GM18517 (cell line): Measurements from ENCODE around the gene NPDC1.

Experiments
- ATAC-seq: cut with Tn5 transposase; IDR thresholded peaks from one replicate; pipeline ENCODE4 v1.9.1; 2021; ENCODE audit warnings: mild to moderate bottlenecking, moderate library complexity; ENCODE audit not compliant: unreplicated experiment

Gene NPDC1

DNA sequence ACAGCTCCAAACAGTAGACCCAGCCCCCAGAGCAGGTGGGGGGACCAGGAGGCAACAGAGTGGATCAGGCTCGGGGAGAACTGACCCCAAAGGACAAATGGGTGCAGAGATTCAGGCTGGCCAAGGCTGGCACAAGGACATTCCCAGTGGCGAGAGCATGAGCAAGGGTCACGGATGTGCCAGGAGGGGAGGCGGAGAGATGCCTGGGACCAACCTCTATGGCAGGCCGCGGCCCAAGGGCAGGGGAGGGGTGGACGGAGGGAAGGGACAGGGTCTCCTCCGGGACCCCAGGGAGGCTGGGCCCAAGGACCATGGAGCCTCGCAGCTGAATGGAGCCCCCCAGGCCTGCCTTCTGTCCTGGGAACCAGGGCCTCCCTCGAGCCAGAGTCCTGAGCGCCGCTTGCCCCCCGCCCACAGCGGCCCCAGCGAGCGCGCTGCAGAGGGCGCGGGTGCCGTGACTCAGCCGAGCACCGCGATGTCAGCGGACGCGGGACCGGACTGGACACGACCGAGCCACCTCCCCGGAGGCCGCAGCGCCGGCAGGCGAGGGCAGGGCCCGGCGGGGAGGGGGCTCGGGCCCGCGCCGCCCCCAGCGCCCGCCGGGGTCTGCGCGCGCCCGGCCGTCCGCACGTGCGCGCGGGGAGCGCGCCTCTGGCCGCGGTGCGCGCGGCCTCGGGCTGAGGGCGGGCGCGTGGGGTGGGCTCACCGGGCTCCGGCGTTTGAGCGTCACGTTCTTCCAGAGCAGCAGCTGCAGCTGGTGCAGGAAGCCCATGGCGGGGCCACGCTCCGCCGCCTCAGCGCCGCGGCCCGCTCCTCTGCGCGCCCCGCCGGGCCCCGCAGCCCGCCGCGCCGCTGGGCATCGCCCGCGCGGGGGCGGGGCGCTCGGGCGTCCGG, 18.4 kb downstream of the NPDC1 start, which contains the start of gene ABCA2:
ABCA2 (minus strand) TSS at position 869 of the 894 bp plus-strand sequence; CDS start at position 772, 97 bp downstream.
- ATAC-seq, result no peak

DNA sequence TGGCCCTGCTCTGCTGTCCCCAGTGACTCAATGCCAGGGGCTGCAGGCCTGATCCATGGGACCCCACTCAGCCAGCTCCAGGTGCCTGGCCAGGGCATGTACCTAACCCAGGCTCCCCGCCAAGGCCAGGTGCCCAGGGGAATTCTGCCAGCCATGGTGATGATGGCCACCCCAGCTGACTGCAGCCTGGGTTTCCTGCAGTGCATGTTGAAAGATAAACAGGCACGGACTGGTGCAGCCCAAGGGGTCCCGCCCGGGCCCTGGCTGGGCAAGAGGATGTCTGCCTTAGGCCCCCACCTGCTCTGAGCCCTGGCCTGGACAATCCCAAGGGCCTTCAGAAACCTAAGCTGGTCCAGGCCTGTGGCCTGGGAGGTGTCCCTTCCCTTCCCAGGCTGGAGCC, 19.1 kb downstream of the NPDC1 start:
- ATAC-seq, result no peak

DNA sequence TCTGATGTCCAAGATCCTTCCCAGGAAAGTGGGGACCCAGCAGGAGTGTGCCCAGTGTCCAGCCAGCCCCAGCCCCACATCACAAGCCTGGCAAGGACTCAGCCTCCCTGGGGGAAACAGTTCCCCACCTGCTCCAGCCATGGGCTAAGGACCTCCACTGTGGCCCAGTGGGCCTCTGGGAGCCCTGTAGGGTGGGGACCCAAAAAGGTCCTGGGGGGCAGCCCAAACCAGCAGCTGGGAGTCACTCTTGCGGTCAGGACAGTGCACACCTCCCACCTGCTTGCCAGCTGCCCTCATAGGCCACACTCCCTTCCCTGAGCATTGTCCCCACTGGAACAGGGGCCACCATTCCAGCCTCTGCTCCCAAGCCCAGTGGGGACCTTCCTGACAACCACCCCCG, 19.6 kb downstream of the NPDC1 start:
- no peak for ATAC-seq

DNA sequence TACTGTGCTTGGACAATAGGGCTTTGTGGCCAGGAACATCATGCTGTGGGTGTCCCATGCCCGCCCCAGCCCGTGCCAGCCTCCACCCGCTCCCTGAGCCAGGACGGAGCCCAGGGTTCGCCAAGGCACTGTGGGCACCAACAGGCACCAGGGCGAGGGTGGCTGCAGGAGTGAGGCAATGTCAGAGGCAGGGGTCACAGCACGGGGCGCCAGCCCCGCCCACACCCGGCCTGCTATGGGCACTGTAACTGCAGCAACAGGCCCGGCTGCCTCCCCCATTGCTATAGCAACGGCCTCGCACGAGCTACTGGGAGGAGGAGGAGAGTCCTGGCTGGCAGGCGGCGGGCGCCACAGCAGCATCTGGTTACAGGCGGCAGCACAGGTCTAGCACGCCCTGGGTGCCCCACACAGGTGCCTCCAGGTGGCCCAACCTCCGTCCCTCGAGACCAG, 20.4 kb downstream of the NPDC1 start:
- no peak for ATAC-seq

DNA sequence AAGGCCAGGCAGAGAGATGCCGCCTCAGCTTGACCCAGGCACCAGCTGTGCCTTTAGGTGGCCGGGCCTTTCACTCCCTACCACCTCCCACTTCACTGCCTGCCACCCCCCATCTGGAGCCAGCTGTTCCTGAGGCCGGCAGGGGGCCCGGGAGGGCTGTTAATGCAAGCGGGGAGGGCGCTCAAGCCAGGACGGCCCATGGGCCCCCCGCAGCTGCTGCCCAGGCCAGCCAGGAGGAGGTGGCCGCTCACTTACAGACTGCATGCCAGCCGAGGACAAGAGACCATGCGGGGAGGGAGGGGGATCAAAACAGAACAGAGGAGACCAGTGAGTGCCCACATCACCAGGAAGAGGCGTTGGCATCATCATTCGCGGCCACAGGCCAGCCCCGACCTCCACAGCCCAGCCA, 22.4 kb downstream of the NPDC1 start:
- ATAC-seq, result no peak

DNA sequence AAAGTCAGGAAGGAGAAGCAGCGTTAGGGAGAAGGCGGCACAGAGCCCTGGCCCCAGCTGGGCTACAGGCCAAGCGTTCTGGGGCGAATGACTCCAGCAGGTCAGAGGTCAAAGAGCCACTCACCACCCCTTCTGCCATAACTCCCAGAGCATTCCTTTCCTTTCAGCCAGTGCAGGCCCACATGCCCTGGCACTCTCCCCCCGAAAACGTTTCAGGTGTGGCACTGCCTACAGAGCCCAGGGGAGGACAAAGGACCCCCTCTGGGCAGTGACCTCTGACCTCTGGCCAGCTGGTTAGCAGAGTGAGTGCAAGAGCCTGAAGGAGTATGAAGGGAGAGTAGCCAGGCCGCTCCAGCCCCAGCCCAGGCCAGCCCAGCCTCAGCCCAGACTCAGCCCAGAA, 22.8 kb downstream of the NPDC1 start:
- no peak for ATAC-seq

DNA sequence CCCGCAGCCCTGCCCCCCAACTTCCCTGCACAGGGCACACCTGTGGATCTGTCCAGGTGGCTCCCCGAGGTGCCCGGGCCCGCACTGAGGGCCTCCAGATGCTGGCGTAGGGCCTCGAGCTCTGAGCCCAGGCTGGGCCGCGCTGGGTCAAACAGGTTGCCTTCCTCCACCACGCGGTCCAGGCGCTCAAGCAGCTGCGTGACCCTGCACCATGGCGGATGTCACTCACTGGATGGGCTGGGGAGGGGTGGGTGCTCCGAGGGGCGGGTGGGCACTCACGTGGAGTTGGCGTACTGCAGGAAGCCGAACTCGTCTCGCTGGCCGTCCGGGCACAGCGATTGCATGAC, 23.3 kb downstream of the NPDC1 start:
- ATAC-seq, result no peak

DNA sequence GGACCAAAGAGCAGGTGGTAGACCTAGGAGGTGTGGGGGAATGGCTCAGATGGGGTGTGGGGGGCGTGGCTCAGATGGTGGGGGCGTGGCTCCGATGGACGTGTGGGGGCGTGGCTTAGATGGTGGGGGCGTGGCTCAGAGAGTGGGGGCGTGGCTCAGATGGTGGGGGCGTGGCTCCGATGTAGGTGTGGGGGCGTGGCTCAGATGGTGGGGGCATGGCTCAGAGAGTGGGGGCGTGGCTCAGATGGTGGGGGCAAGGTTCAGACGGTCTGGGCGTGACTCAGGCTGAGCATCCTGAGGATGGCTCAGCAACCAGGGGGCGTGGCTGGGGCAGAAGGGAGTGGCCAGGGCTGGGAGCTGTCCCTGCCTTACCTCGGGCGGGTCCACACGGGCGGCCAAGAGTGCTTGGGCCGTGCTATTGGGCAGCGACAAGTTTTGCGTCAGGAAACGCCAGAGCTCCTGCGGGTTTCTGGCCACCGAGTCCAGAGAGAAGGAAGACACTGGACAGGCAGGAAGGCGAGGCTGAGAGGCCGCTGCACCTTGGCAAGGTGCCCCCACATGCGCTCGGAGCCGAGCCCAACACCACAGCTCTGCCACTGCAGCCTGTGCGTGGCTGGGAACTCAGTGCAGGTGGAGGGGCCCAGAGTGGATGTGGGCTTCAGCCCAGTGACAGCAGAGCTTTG, 23.9 kb downstream of the NPDC1 start:
- no peak for ATAC-seq

DNA sequence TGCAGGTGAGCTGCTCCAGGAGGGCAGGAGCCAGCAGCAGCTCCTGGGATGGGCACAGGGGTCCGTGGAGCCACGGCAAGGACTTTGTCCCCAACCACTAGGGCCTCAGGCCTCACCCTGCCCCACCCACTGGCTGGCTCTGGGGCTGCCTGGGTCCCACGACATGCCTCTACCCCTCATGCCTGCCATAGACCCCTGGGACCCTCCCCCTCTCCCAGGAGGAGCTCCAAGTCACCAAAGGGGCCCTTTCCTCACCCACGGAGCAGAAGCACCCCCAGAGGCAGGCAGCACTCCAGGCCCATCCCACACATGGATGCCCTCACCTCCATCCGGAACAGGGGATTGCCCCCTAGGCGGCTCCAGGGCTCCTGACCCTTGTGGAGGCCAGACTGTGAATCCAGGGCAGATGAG, 24.4 kb downstream of the NPDC1 start:
- no peak for ATAC-seq

DNA sequence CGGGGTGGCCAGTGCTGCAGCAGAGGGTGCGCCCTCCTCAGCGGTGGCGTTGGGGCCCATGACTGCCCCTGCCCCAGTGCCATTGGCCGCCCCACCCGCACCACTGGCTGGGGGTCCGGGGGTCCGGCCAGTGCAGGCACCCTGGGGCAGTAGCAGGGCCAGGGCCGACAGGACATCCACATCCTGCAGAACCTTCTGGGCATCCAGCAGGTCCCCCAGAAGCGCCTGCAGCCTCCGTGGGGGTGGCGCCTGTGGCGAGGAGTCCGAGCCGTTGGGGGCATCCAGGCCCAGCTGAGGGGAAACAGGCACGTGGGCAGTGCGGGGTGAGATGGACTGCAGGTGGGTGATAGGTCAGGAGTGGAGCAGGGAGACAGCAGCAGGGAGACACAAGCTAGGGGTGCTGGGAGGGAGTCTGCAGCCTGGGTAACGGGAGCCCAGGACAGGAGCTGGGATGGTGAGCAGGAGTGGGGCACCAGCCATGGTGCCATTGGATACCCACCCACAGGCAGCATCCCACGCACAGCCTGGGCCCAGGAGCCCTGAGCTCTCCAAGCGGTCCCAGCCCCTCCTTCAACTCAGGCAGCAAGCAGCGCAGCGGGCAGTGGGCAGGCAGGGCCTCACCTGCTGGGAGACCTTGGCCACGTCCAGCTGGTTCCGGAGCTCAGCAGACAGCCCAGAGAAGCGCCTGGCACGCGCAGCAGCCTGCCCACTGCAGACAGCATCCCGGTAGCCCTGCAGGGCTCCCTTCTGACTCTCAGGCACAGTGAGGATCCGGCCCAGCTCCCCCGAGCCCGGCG, 25.0 kb downstream of the NPDC1 start:
- ATAC-seq, result no peak

DNA sequence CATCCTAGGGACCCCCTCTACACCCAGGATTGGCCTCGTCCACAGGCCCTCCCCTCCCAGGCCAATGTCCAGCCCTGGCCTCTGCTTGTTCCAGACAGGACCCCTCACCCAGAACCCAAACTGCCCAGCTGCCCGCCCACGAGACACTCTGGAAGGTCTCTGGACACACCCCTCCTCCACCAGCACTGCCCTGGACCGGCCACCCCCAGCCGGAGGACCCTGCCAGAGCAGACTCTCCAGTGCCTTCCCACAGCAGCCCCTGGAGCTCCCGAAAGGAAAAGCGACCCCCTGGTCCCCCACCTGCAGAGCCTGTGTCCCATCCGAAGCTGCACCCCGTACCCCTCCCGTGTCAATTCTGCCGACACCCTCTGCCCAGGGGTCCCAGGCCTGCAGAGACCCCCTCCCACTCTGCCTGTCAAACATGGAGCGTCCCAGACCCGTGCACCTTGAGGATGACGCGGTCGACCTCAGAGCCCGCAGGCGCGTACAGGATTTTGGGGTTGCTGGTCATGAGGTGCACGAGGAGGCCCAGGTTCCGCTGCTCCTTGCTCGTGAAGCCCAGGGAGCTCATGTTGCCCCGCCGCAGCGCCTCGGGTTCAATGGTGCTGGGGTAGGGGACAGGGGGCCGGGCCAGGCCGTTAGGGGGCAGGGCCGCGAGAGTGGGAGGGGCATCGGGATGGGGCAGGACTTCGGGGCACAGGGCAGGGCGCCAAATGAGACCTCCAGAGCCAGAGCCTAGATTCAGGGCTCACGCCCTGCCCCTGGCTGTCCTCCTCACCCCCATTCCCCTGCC, 25.9 kb downstream of the NPDC1 start:
- ATAC-seq, result no peak

DNA sequence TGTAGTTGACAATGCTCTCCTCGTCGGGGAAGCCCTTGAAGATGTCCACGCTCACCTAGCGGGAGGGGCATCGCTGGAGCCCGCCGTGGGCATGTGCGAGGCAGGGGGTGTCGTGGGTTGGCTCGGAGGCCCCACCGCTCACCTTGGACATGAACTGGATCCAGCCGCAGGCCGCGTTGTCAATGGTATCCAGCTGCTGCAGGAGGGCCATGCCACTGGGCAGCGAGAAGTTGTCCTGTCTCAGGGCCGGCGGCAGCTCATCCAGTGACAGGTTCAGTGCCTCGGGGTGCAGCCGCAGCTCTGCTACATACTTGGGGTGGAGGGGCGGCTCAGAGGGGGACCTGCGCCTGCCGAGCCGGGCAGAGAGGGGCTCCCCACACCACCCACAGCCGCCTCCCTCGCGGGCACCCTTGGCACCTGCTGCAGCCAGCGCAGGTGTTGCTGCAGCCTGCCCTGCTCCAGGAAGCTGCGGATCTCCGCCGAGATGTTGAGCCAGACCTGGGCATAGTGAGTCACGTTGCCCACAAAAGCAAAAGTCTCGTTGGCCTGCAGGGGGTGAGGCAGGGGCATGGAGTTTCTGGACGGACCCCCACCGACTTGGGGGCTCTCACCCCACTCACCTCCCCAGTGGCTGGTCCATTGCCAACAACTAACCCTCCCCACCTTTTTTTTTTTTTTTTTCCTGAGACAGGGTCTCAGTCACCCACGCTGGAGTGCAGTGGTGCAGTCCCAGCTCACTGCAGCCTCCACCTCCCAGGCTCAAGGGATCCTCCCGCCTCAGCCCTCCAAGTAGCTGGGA, 27.0 kb downstream of the NPDC1 start:
- ATAC-seq, result no peak

DNA sequence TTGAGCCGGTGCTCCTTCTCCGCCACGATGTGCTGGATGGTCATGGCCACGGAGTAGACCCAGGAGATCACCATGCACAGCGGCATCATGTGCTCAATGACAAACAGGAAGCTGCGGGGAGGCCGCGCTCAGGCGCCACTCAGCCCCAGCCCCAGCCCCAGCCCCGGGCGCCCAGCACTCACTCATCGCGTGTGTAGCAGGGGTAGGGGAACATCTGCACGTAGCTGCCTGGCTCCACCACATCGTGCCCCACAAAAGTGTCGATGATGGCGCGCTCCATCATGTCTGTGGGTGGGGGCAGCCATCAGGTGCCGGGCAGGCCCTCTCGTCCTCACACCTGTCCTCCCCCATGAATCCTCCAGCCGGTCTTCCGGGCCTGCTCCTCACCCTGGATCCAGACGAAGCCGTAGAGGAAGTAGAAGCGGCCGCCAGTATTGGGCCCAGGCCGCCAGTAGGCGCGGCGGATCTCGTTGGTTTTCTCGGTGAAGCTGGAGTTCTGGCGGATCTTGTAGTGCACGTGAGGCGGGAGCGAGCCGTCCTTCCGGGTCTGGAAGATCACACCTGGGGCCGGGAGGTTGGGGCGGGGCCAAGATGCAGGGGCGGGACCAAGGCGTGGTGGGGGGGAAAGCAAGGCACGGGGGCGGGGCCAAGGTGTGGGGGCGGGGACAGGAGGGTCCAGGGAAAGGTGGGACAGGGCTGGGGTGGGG, 28.0 kb downstream of the NPDC1 start:
- ATAC-seq, result no peak

DNA sequence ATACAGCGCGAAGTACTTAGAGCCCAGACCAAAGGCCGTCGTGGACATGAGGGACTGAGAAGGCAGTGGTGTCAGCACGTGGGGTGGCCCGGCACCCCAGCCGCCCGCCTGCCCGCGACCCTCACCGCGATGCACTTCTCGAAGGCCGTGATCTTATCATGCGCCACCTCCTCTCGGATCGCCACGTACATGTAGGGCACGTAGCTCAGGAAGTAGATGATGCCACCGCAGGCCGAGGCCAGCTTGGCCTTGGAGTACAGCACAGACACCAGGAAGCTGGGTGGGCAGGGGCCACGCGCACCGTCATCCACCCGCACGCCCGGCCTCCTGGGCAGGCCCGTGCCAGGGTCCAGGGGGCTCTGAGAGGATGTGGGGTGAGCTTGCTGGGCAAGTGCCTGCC, 28.9 kb downstream of the NPDC1 start:
- no peak for ATAC-seq

DNA sequence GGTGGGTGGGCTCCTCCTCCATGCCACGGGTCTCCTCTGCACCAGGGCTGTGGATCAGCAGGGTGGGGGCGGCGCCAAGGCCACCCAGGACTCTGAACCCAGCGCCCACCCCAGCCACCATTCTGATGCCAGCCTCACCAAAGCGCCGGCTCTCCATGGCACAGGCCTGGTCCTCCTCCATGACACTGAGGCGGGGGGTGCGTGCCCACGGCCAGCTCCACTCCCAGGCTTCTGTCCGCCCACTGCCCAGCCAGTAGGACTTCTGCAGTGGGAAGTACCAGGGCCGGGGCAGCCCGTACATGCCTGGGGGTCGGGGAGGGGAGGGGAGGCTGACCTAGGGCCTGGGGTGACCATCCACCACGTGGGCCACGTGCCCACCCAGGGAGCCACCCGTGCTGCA, 29.5 kb downstream of the NPDC1 start:
- ATAC-seq, result no peak

DNA sequence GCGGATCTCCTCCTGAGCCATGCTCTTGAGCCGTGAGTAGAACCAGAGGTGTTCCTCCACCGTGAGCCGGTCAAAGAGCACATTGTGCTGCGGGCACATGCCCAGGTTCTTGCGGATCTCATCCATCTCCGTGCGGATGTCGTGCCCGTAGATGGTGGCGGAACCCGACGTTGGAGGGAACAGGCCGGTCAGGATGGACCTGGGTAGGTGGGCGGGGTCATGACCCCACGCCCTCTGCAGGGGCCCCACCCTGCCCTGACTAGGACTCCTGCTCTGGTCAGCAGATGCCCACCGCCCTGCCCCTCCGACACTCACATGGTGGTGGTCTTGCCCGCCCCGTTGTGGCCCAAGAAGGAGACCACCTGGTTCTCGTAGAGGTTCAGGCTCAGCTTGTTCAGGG, 30.0 kb downstream of the NPDC1 start:
- no peak for ATAC-seq

DNA sequence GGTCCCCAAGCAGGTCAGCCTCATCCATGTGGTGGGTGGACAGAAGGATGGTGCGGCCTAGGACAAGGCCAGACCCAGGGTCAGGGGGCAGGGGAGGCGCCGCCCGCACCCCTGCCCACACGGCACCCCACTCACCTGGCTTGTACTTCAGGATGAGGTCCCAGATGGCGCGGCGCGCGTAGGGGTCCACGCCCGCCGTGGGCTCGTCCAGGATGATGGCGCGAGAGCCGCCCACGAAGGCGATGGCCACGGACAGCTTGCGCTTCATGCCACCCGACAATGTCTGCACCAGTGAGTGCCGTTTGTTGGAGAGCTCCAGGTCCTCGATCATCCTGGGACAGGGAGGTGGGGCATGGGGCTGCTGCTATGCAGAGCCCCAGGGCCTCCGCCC, 30.4 kb downstream of the NPDC1 start:
- ATAC-seq, result no peak

DNA sequence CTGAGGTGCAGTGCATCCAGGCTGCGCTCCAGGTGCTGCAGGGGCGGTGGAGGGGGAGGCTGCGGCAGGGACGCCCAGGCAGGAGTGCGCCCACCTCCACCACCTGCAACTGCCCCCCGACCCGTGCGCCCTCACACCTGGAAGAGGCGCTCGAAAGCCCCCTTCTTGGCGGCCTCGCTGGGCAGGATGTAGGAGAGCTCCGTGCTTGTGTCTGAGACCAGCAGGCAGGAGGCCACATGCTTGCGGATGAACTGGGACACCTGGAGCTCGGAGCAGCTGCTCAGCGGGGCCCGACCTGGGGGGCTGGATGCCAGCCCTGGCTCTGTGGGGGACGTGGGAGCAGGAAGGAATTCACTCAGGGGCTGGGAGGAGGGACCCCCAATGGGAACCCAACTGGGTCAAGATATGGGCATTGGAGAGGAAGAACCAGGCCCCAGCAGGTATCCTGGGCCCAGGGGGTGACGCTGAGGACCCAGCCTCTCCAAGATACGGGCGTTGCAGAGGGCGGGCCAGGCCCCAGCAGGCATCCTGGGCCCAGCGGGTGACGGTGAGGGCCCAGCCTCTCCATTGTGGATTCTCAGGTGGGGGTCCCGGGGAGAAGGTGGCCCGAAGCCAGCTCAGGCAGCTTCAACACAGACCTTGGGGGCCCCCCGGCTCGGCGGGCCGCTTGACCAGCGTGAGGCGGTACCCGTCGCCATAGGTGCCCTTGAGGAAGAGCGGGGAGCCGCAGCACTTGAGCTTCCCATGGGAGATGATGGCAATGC, 31.0 kb downstream of the NPDC1 start:
- no peak for ATAC-seq

DNA sequence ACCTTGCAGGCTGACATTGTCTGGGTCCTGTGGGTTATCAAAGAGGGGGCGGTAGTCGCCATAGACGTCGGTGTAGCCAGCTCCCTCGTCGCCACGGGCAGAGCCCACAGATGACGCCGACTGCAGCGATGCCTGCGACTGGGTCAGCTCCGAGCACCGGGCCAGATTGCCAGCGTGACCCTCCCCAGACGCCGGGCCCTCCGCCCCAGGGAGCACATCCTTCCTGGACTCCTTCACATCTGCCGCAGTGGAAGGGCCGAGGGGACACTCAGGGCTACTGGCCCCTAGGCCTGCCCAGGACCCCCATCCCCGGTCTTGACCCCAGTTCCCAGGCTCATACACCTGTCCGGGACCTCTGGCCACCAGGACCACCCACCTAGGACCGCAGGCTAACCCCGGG, 31.8 kb downstream of the NPDC1 start:
- ATAC-seq, result no peak
